GM12874 (cell line): ENCODE results near the gene PLEKHB1.

ENCODE experiments used
- CTCF ChIP-seq: IDR thresholded peaks from 2 replicates; pipeline ENCODE4 v1.5.1; 2011; ENCODE audit warnings: low read depth, mild to moderate bottlenecking, control low read depth, low read length, moderate library complexity; ENCODE audit not compliant: insufficient read depth

PLEKHB1 gene

GRCh38 chr11:73636249-73636648 is 10.1 kb upstream of the PLEKHB1 start:
- TF ChIP-seq CTCF, result no peak

- no peak for TF ChIP-seq CTCF
Measured at GRCh38 chr11:73637012-73637411, 9.4 kb upstream of the PLEKHB1 start.

- TF ChIP-seq CTCF, result no peak
Measured at GRCh38 chr11:73640592-73640991, 5.8 kb upstream of the PLEKHB1 start.

- TF ChIP-seq CTCF, result no peak
Measured at GRCh38 chr11:73641668-73642067, 4.7 kb upstream of the PLEKHB1 start.

GRCh38 chr11:73645121-73645969 is 1.0 kb upstream of the PLEKHB1 start:
- TF ChIP-seq CTCF, result no peak

GRCh38 chr11:73647459-73648100 is 1.2 kb downstream of the PLEKHB1 start:
- TF ChIP-seq CTCF, result no peak

GRCh38 chr11:73648121-73648520 is 1.7 kb downstream of the PLEKHB1 start:
- TF ChIP-seq CTCF, result no peak
